ENCODE measurements around the gene CHTOP.

DNA sequence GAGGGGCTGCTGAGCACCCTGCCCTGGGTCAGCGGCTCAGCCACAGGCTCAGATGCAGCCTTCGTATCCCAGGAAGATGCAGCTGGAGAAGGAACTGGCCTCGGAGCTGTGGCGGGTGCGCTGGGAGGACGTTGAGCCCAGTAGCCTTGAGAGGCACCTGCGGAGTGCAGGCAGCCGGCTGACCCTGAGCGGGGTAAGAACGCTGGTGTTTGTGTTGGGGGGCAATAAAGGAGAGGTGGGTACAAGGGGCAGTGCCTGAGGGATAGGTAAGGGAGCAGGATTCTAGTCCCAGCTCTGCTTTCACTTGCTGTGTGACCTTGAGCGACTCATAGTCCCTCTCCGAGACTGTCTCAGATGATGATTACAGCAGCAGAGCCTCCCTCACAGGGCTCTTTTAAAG lies 51.0 kb downstream of the CHTOP start:
- TF ChIP-seq EZH2 (IDR thresholded peaks at IDR 0.05; ENCODE audit: insufficient read depth, poor library complexity, severe bottlenecking) (no peak), EZH2phosphoT487 (IDR thresholded peaks at IDR 0.05; ENCODE audit: insufficient read depth, low read depth) (no peak)

Measured in GM23248 (cell line).